ENCODE measurements around the gene LUC7L2.
"Not testable (repeated sequence)": the region's sequence is repeated elsewhere in the genome, so short reads cannot be mapped to it uniquely, and the experiment has no call there.

Gene LUC7L2, protein sequence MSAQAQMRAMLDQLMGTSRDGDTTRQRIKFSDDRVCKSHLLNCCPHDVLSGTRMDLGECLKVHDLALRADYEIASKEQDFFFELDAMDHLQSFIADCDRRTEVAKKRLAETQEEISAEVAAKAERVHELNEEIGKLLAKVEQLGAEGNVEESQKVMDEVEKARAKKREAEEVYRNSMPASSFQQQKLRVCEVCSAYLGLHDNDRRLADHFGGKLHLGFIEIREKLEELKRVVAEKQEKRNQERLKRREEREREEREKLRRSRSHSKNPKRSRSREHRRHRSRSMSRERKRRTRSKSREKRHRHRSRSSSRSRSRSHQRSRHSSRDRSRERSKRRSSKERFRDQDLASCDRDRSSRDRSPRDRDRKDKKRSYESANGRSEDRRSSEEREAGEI

DNA sequence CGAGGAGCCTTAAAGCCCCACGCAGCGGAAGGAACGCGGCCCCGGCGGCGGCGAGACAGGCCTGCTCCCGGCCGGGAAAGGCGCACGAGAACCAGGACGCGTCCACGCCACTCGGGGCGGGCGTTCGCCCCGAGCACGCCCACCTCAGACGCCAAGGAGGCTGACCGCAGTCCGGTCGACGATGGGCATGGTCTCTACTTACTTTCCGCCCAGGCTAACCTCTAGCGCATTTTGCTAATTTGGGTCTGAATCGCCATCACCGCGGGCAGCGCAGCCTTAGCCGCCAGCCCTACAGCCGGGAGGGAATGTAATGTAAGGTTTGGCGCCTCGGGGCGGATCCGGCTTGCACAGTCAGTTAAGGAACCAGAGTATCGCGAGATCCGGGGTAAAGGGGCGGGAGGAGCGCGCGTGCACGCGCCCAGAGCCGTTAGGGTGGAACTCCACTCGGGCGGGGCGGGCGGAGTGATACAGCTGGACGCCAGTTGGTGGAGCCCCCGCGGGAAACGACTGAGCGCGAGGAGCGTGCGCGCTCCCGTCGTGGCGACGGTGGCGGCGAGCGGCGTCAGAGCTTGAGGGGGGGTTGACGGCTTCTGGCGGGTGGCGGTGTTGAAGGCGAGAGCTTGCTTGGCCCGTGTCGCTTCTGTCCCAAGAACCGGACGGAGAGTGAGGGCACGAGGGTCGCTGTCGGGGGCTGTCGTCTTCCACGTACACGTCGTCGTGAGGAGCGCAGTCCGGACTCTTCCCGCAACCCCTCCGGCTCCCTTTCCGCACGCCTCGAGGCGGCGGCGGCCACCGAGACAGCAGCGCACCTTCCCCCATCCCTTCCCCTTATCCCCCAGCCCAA lies at the start of gene LUC7L2:
Gene LUC7L2, plus strand, starts transcription at position 529 of the 844 bp plus-strand sequence. CDS start 368 bp downstream, outside the sequence.
- H3K9ac ChIP-seq (ENCODE audit: low read depth, low read length), result peak within 1 kb of the TSS; percentile 98
- H3K27me3 ChIP-seq (ENCODE audit: insufficient read depth, low read length), result no peaks in the 10 kb centered on the region
- H3K36me3 ChIP-seq (ENCODE audit: insufficient read depth, low read depth, low read length), result peaks cover 10% of the 10 kb centered on the region; the same call in 1 of the 2 replicates
- peak within 1 kb of the TSS; percentile 93 for H3K27ac ChIP-seq (ENCODE audit: low read length)
- H3K4me3 ChIP-seq (ENCODE audit: low read length), result peak within 1 kb of the TSS; percentile 90
- peaks cover 23% of the 10 kb centered on the region; the same call in 1 of the 2 replicates for H3K4me1 ChIP-seq (ENCODE audit: insufficient read depth, low read length)
- H3K9me3 ChIP-seq (ENCODE audit: insufficient read depth, low read depth, low read length), result no peaks in the 10 kb centered on the region

DNA sequence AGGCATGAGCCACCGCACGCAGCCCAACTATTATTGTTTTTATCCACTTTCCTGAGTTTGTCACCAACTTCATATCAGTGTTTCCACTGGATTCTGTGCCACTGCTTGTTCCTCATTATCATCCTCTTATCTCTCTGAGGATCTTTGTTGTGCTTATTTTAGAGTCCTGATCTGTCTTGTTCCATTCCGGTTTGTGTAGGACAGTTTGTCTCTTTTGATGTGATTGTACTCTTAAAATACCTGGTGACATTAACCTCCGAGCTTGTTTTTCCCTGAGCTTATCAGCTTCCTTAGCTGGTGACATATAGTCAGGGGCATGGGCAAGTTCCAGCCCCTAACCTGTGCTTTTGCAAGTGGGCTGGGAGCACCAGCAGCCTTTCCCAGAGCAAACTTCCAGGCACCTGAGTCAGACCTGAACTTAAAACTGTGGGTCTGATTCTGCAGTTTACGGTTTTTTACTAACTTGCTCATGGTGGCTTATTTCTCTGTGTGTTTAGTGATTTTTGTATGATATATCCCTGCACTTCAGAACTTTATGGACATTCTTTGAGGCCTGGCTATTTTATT lies 41.7 kb upstream of the LUC7L2 start:
- Histone ChIP-seq H3K27ac (ENCODE audit: low read length) (no peak overlapping the region), H3K9me3 (ENCODE audit: insufficient read depth, low read depth, low read length) (no peaks in the 10 kb centered on the region), H3K9ac (ENCODE audit: low read depth, low read length) (no peak overlapping the region), H3K27me3 (ENCODE audit: insufficient read depth, low read length) (no peaks in the 10 kb centered on the region), H3K36me3 (ENCODE audit: insufficient read depth, low read depth, low read length) (no peaks in the 10 kb centered on the region), H3K4me3 (ENCODE audit: low read length) (no peak overlapping the region), H3K4me1 (ENCODE audit: insufficient read depth, low read length) (no peaks in the 10 kb centered on the region)

DNA sequence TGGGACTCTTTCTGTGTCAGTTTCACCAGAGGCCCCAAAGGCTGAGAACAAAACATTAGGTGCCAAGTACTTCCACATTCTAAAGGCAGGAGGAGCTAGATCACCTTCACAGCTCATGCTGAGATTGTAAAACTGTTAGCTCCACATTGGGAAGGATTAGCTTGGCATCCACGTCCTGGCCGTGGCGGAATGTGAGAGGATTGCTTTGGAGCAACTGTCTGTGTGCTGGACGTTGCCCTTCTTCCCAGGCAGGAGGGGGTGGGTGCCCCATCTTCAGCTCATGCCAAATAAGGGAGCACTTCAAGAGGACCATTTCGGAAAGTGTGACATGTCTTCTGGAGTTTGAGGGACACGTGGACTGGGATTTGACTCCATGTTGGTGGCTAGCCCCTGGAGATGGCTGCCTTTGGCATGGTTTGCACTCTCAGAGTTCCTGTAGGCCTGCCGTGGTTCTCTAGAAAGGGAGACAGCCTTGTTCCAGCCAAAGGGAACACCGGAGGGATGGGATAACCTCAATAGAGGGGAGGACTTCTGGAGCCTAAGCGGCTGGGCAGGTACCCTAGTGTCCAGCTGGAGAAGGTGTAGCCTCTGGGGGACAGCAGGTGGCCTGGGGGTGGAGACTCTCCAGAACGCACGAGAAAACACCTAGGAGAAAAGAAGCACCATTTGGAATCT lies 38.5 kb upstream of the LUC7L2 start:
- Histone ChIP-seq H3K27ac (ENCODE audit: low read length) (no peak overlapping the region), H3K27me3 (ENCODE audit: insufficient read depth, low read length) (no peaks in the 10 kb centered on the region), H3K4me3 (ENCODE audit: low read length) (no peak overlapping the region), H3K9me3 (ENCODE audit: insufficient read depth, low read depth, low read length) (no peaks in the 10 kb centered on the region), H3K36me3 (ENCODE audit: insufficient read depth, low read depth, low read length) (no peaks in the 10 kb centered on the region), H3K4me1 (ENCODE audit: insufficient read depth, low read length) (no peaks in the 10 kb centered on the region), H3K9ac (ENCODE audit: low read depth, low read length) (no peak overlapping the region)

DNA sequence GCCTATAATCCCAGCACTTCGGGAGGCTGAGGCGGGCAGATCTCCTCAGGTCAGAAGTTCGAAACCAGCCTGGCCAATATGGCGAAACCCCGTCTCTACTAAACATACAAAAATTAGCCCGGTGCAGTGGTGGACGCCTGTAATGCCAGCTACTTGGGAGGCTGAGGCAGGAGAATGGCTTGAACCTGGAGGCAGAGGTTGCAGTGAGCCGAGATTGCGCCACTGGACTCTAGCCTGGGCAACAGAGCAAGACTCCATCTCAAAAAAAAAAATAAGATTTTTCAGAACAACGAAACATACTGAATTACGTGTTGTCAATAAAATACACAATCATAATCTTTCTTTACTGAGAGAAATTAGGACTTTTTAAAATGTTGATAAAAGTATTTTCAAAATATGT lies 35.0 kb upstream of the LUC7L2 start:
- not testable (repeated sequence) for H3K9me3 ChIP-seq (ENCODE audit: insufficient read depth, low read depth, low read length); H3K4me1 ChIP-seq (ENCODE audit: insufficient read depth, low read length); H3K4me3 ChIP-seq (ENCODE audit: low read length); H3K27ac ChIP-seq (ENCODE audit: low read length); H3K27me3 ChIP-seq (ENCODE audit: insufficient read depth, low read length); H3K36me3 ChIP-seq (ENCODE audit: insufficient read depth, low read depth, low read length); H3K9ac ChIP-seq (ENCODE audit: low read depth, low read length)

DNA sequence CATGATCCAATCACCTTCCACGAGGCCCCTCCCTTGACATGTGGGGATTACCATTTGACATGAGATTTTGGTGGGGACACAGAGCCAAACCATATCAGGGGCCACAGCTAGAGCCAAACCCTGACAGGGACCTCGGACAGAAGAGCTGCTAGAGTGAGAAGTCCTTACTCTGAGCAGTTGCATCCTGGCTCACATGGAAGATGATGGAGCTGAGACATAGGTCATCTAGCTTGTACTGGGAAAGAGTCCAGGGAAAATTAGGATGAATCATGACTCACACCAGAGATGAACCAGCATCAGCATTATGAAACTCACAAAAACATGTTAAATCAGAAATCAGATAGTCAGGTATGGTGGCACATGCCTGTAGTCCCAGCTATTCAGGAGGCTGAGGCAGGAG lies 31.3 kb upstream of the LUC7L2 start:
- no peaks in the 10 kb centered on the region for H3K36me3 ChIP-seq (ENCODE audit: insufficient read depth, low read depth, low read length)
- H3K27me3 ChIP-seq (ENCODE audit: insufficient read depth, low read length), result no peaks in the 10 kb centered on the region
- no peak overlapping the region for H3K9ac ChIP-seq (ENCODE audit: low read depth, low read length)
- H3K4me1 ChIP-seq (ENCODE audit: insufficient read depth, low read length), result no peaks in the 10 kb centered on the region
- H3K4me3 ChIP-seq (ENCODE audit: low read length), result no peak overlapping the region
- no peak overlapping the region for H3K27ac ChIP-seq (ENCODE audit: low read length)
- no peaks in the 10 kb centered on the region for H3K9me3 ChIP-seq (ENCODE audit: insufficient read depth, low read depth, low read length)

DNA sequence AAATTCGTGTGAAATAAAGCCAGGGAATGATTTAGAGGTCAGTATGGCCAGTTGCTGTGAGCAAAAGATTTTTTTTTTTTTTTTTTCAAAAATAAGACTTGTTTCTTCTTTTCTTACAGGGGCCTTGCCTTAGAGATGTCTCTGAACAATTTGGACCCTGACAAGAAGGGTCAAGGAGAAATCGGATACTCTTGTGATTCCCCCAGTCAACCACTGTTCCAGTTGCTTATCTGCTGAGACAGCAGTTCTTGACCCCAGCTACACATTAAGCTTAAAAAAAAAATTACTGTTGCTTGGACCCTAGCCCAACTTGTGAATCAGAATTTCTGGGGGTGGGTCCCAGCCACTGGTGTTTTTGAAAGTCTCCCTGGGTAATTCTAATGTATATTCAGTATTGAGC lies 30.6 kb upstream of the LUC7L2 start:
- Histone ChIP-seq H3K9ac (ENCODE audit: low read depth, low read length) (no peak overlapping the region), H3K4me3 (ENCODE audit: low read length) (no peak overlapping the region), H3K27ac (ENCODE audit: low read length) (no peak overlapping the region), H3K9me3 (ENCODE audit: insufficient read depth, low read depth, low read length) (no peaks in the 10 kb centered on the region), H3K4me1 (ENCODE audit: insufficient read depth, low read length) (no peaks in the 10 kb centered on the region), H3K36me3 (ENCODE audit: insufficient read depth, low read depth, low read length) (no peaks in the 10 kb centered on the region), H3K27me3 (ENCODE audit: insufficient read depth, low read length) (no peaks in the 10 kb centered on the region)

DNA sequence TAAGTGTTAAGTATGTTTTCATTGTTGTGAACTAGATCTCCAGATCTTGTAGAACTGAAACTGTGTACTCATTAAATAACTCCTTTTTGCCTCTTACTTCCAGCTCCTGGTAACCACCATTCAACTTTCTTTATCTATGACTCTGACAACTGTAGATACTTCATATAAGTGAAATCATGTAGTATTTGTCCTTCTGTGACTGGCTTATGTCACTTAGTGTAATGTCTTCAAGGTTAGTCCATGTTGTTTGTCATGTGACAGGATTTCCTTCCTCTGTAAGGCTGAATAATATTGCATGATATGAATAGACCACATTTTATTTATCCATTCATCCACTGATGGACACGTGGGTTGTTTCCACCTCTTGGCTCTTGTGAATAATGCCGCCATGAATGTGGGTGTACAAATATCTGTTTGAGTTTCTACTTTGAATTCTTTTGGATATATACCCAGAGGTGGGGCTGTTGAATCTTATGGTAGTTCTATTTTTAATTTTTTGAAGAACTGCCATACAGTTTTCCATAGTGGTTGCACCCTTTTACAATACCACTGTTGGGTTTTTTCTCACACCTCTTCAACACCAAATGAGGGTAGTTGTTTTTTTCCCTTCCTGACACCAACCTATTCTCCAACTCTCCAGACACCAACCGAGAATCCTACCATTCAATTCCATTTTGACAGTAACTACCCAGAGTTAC lies 29.2 kb upstream of the LUC7L2 start:
- Histone ChIP-seq H3K4me1 (ENCODE audit: insufficient read depth, low read length) (no peaks in the 10 kb centered on the region), H3K27ac (ENCODE audit: low read length) (no peak overlapping the region), H3K9me3 (ENCODE audit: insufficient read depth, low read depth, low read length) (no peaks in the 10 kb centered on the region), H3K9ac (ENCODE audit: low read depth, low read length) (no peak overlapping the region), H3K27me3 (ENCODE audit: insufficient read depth, low read length) (no peaks in the 10 kb centered on the region), H3K36me3 (ENCODE audit: insufficient read depth, low read depth, low read length) (no peaks in the 10 kb centered on the region), H3K4me3 (ENCODE audit: low read length) (no peak overlapping the region)

DNA sequence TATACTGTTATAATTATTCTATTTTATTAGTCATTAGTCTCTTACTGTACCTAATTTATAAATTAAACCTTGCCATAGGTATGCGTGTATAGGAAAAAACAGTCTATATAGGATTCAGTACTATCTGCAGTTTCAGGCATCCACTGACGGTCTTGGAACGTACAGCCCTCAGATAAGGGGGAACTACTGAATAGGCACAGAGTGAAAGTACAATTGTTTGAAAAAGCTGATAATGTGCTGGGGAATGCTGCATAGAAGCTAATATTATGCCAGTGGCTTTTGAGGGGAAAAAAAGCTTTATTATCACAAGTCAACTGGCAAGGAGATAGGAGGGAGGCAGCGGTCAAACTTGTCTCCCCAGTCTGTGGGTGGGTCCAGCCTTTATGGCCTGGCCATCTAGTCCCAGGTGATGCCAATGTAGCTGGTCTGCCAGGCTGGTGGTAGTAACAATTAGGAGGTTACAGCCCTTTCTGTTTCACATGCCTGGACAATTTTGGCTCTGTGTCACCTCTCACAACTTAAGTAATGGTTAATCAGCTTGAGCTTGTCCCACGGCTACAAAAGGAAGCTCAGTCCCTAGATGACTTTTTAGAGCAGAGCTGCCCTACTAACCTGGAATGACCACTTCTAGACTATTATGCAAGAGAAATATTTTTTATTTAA lies 26.9 kb upstream of the LUC7L2 start:
- Histone ChIP-seq H3K27ac (ENCODE audit: low read length) (no peak overlapping the region), H3K36me3 (ENCODE audit: insufficient read depth, low read depth, low read length) (no peaks in the 10 kb centered on the region), H3K27me3 (ENCODE audit: insufficient read depth, low read length) (no peaks in the 10 kb centered on the region), H3K9me3 (ENCODE audit: insufficient read depth, low read depth, low read length) (no peaks in the 10 kb centered on the region), H3K4me1 (ENCODE audit: insufficient read depth, low read length) (no peaks in the 10 kb centered on the region), H3K4me3 (ENCODE audit: low read length) (no peak overlapping the region), H3K9ac (ENCODE audit: low read depth, low read length) (no peak overlapping the region)

DNA sequence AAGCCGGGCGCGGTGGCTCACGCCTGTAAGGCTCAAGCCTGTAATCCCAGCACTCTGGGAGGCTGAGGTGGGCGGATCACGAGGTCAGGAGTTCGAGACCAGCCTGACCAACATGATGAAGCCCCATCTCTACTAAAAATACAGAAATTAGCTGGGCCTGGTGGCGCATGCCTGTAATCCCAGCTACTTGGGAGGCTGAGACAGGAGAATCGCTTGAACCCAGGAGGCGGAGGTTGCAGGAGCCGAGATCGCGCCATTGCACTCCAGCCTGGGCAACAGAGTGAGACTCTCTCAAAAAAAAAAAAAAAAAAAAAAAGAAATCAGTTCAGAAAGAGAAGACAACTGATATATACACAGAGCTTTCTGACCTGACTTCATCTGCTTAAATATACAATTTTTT lies 26.3 kb upstream of the LUC7L2 start:
- H3K27ac ChIP-seq (ENCODE audit: low read length); H3K4me1 ChIP-seq (ENCODE audit: insufficient read depth, low read length); H3K9ac ChIP-seq (ENCODE audit: low read depth, low read length); H3K27me3 ChIP-seq (ENCODE audit: insufficient read depth, low read length); H3K4me3 ChIP-seq (ENCODE audit: low read length); H3K36me3 ChIP-seq (ENCODE audit: insufficient read depth, low read depth, low read length); H3K9me3 ChIP-seq (ENCODE audit: insufficient read depth, low read depth, low read length): not testable (repeated sequence)

DNA sequence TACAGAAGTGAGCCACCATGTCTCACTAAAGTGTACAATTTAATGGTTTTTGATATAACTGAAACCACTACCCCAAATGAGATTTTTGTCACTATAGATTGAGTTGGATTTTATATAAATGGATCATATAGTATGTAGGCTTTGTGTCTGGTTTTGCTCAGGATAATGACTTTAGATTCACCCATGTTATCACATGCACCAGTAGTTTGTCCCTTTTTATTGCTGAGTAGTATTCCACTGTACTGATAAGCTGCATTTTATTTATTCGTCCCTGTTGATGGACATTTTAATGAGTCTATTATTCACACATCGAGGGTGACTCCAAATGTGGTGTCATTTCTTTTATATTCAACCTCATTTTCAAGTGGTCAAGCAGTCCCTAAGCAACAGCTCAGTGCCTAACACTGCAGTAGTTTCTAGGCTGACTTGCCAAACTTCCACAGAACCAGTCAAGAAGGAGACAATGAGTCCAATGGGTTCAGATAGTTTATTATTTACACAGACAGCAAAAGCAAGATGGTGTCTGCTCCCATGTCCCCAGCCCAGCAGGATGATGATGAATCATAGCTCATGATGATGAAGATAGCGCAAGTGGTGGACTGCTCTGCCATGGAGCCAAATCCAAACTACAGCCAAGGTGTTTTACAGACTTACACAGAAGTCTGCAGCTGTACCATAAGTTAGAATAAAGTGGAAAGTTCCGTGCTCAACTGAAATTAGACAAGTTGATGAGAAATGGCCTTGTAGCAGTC lies 25.1 kb upstream of the LUC7L2 start:
- H3K27ac ChIP-seq (ENCODE audit: low read length), result no peak overlapping the region
- no peaks in the 10 kb centered on the region for H3K36me3 ChIP-seq (ENCODE audit: insufficient read depth, low read depth, low read length)
- H3K9me3 ChIP-seq (ENCODE audit: insufficient read depth, low read depth, low read length), result 0 out of 2 replicates have a peak, but pooled peaks cover 2% of the 10 kb centered on the region
- H3K4me1 ChIP-seq (ENCODE audit: insufficient read depth, low read length), result no peaks in the 10 kb centered on the region
- H3K4me3 ChIP-seq (ENCODE audit: low read length), result no peak overlapping the region
- no peak overlapping the region for H3K9ac ChIP-seq (ENCODE audit: low read depth, low read length)
- H3K27me3 ChIP-seq (ENCODE audit: insufficient read depth, low read length), result no peaks in the 10 kb centered on the region

All from iPS-20b (cell line).